ENCODE data around the gene AMIGO2. TPM values are rescaled to one million over a fixed set of nuclear protein-coding genes. Genes with fewer than 3 reads are reported as not detected.

AMIGO2 gene
- total RNA-seq, 1 donor: 8.0 TPM

GRCh38 chr12:47082283-47082682 is 2.5 kb upstream of the AMIGO2 start:
- Histone ChIP-seq H3K36me3 (ENCODE audit: insufficient read depth, low read length) (peaks cover 9% of the 10 kb centered on the region), H3K9me3 (ENCODE audit: low read depth, low read length) (no peaks in the 10 kb centered on the region), H3K27me3 (ENCODE audit: insufficient read depth, low read length) (no peaks in the 10 kb centered on the region), H3K4me1 (ENCODE audit: insufficient read depth, low read length) (peaks cover 79% of the 10 kb centered on the region), H3K79me2 (ENCODE audit: insufficient read depth, low read length) (peaks cover 25% of the 10 kb centered on the region), H3K27ac (ENCODE audit: low read depth, low read length) (peak overlapping the region; percentile 92), H2AFZ (ENCODE audit: low read length) (no peak overlapping the region), H3K4me3 (ENCODE audit: insufficient read depth, low read length) (no peak overlapping the region), H4K20me1 (ENCODE audit: insufficient read depth, low read length) (peaks cover 3% of the 10 kb centered on the region), H3K4me2 (ENCODE audit: insufficient read depth, low read length) (peak overlapping the region; percentile 92)
- no peak for DNase-seq (ENCODE audit: insufficient read length, low spot score, missing footprints)
- TF ChIP-seq CTCF (IDR thresholded peaks at IDR 0.05; ENCODE audit: extremely low read depth, low read depth, low read length): no peak

GRCh38 chr12:47080725-47081502 is 1.2 kb upstream of the AMIGO2 start:
- DNase-seq (ENCODE audit: insufficient read length, low spot score, missing footprints): peak; percentile 82
- Histone ChIP-seq H3K9me3 (ENCODE audit: low read depth, low read length) (no peaks in the 10 kb centered on the region), H3K27ac (ENCODE audit: low read depth, low read length) (peak overlapping the region; percentile 92), H3K4me3 (ENCODE audit: insufficient read depth, low read length) (peak overlapping the region; percentile 82), H4K20me1 (ENCODE audit: insufficient read depth, low read length) (peaks cover 3% of the 10 kb centered on the region), H3K79me2 (ENCODE audit: insufficient read depth, low read length) (peaks cover 37% of the 10 kb centered on the region), H3K4me1 (ENCODE audit: insufficient read depth, low read length) (peaks cover 70% of the 10 kb centered on the region), H3K27me3 (ENCODE audit: insufficient read depth, low read length) (no peaks in the 10 kb centered on the region), H3K36me3 (ENCODE audit: insufficient read depth, low read length) (peaks cover 12% of the 10 kb centered on the region), H3K4me2 (ENCODE audit: insufficient read depth, low read length) (peak overlapping the region; percentile 92), H2AFZ (ENCODE audit: low read length) (peak overlapping the region; percentile 90)
- no peak for TF ChIP-seq CTCF (IDR thresholded peaks at IDR 0.05; ENCODE audit: extremely low read depth, low read depth, low read length)

GRCh38 chr12:47079981-47080724 is 394 bp upstream of the AMIGO2 start:
- TF ChIP-seq CTCF (IDR thresholded peaks at IDR 0.05; ENCODE audit: extremely low read depth, low read depth, low read length): no peak
- H3K9me3 ChIP-seq (ENCODE audit: low read depth, low read length): no peaks in the 10 kb centered on the region
- peaks cover 12% of the 10 kb centered on the region for H3K36me3 ChIP-seq (ENCODE audit: insufficient read depth, low read length)
- DNase-seq (ENCODE audit: insufficient read length, low spot score, missing footprints): peak; percentile 93
- H3K27ac ChIP-seq (ENCODE audit: low read depth, low read length): peak overlapping the region; percentile 92
- peak overlapping the region; percentile 82 for H3K4me3 ChIP-seq (ENCODE audit: insufficient read depth, low read length)
- no peaks in the 10 kb centered on the region for H3K27me3 ChIP-seq (ENCODE audit: insufficient read depth, low read length)
- peak overlapping the region; percentile 92 for H3K4me2 ChIP-seq (ENCODE audit: insufficient read depth, low read length)
- H3K4me1 ChIP-seq (ENCODE audit: insufficient read depth, low read length): peaks cover 62% of the 10 kb centered on the region
- H2AFZ ChIP-seq (ENCODE audit: low read length): peak overlapping the region; percentile 90
- peaks cover 3% of the 10 kb centered on the region for H4K20me1 ChIP-seq (ENCODE audit: insufficient read depth, low read length)
- H3K79me2 ChIP-seq (ENCODE audit: insufficient read depth, low read length): peaks cover 39% of the 10 kb centered on the region

All from osteoblast (primary cell).